Measurements from ENCODE around the gene ZNF440. TPM values are rescaled to one million over a fixed set of nuclear protein-coding genes. Genes with fewer than 3 reads are reported as not detected.
"Not testable (repeated sequence)": the region's sequence is repeated elsewhere in the genome, so short reads cannot be mapped to it uniquely, and the experiment has no call there.

Gene ZNF440
- total RNA-seq, 2 experiments from 2014 or later = 16.5 to 17.5 TPM

GRCh38 chr19:11797491-11797890 is 16.6 kb upstream of the ZNF440 start:
- ATAC-seq (ENCODE audit: low read depth) (peak; percentile 63), DNase-seq (peak; percentile 67)
- H3K9me3 Mint-ChIP-seq = peaks cover 5% of the 10 kb centered on the region
- H3K4me1 Mint-ChIP-seq = peaks cover 9% of the 10 kb centered on the region
- peak overlapping the region; percentile 91 for H3K4me3 Mint-ChIP-seq
- POLR2A ChIA-PET = interaction anchor here (0.6 to 1.9 kb wide), 6 partner anchors 17 to 201 kb away, joined by 3 to 18 read pairs (median 6); partner anchors contain the start of genes ZNF439, ZNF440 and ZNF441
- peaks cover 7% of the 10 kb centered on the region for H3K36me3 Mint-ChIP-seq
- peaks cover 3% of the 10 kb centered on the region for H3K27me3 Mint-ChIP-seq
- H3K27ac Mint-ChIP-seq = no peak overlapping the region

DNA sequence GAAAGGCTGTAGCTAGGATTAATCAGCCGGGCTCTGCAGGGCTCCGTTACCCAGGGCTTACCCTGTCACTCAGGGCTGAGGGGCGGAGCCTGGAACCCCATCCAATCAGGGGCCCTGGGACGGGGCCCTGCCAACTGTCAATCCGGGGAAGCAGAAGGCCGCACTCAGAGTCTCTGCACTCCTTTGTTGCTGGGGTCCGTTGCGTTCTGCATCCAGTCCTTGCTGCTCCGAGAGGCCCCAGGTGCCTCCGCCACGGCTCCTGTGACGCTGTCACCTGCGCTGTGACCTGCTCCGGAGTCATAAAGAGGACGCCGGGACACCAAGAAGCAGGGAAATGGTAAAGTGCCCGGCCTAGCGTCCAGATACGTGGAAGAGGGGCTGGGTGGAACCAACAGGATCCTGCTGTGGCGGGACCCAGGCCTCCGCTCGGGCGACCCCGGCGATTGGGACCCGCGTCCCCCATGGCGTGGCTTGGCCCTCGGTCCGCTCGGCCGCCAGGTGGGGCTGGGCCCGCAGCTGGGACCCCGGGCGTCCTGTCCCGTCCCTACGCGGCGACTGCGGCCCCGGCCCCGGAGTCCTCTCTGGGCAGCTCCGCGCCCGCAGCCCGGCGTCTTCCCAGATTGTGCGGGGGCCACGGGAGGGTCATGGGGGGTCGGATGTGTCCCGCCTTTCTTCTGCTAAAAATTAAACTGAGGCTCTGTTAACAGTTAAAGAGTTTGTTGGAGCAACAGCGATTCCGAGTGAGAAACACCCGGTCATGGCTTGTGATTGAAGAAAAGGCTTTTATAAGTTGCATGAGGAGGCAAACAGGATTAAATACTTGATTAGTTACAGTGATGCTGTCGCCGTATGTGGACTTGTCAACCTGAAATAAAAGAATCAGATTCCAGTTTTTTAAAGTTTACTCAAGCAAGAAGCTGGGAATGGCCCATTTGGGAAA is 15.4 kb upstream of the ZNF440 start, which contains the start of gene ZNF491:
ZNF491 (plus strand) TSS at position 133 of the 940 bp plus-strand sequence. CDS start 7,431 bp downstream, outside the sequence.
- Mint-ChIP-seq H3K4me3 (peak within 1 kb of the TSS; percentile 91), H3K4me1 (peaks cover 9% of the 10 kb centered on the region), H3K27me3 (no peaks in the 10 kb centered on the region), H3K9me3 (peaks cover 8% of the 10 kb centered on the region), H3K36me3 (peaks cover 9% of the 10 kb centered on the region), H3K27ac (peak within 1 kb of the TSS; percentile 84)
- peak; percentile 99 for ATAC-seq (ENCODE audit: low read depth)
- peak; percentile 87 for DNase-seq
- POLR2A ChIA-PET = interaction anchor here (0.6 to 1.9 kb wide), 9 partner anchors 16 to 760 kb away, joined by 3 to 18 read pairs (median 3); partner anchors contain the start of genes ZNF439, ZNF440, ZNF441 and ZNF700

- H3K4me1 Mint-ChIP-seq = no peaks in the 10 kb centered on the region
- no peak overlapping the region for H3K27ac Mint-ChIP-seq
- POLR2A ChIA-PET = interaction anchor here (0.6 kb wide), 1 partner anchor 210 kb away, joined by 4 read pairs; no protein-coding TSS in a partner anchor
- no peaks in the 10 kb centered on the region for H3K27me3 Mint-ChIP-seq
- no peak for DNase-seq
- H3K9me3 Mint-ChIP-seq = peaks cover 33% of the 10 kb centered on the region
- no peak overlapping the region for H3K4me3 Mint-ChIP-seq
- ATAC-seq (ENCODE audit: low read depth) = no peak
- peaks cover 19% of the 10 kb centered on the region for H3K36me3 Mint-ChIP-seq
Measured at GRCh38 chr19:11806354-11807098, 7.5 kb upstream of the ZNF440 start.

DNA sequence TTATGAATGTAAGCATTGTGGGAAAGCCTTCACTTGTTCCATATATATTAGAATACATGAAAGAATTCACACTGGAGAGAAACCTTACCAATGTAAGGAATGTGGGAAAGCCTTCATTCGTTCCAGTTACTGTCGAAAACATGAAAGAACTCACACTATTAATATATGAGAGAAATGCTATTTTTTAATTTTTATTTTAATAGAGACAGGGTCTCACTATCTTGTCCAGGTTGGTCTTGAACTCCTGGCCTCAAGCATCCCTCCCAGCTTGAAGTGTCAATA is 7.0 kb upstream of the ZNF440 start:
- POLR2A ChIA-PET = interaction anchor here (0.6 kb wide), 2 partner anchors 60 to 210 kb away, joined by 3 to 4 read pairs; no protein-coding TSS in a partner anchor
- H3K9me3 Mint-ChIP-seq = peaks cover 33% of the 10 kb centered on the region

GRCh38 chr19:11813703-11814028 is 407 bp upstream of the ZNF440 start:
- POLR2A ChIA-PET = interaction anchor here (1.0 to 2.7 kb wide), 4 partner anchors 16 to 76 kb away, joined by 3 to 18 read pairs (median 8); partner anchors contain the start of genes ZNF439 and ZNF491
- peak overlapping the region; percentile 87 for H3K4me3 Mint-ChIP-seq
- peaks cover 20% of the 10 kb centered on the region for H3K9me3 Mint-ChIP-seq
- ATAC-seq (ENCODE audit: low read depth) (peak; percentile 42), DNase-seq (no peak)
- peaks cover 10% of the 10 kb centered on the region for H3K4me1 Mint-ChIP-seq
- H3K27me3 Mint-ChIP-seq = no peaks in the 10 kb centered on the region
- H3K27ac Mint-ChIP-seq = peak overlapping the region; percentile 83
- H3K36me3 Mint-ChIP-seq = peaks cover 35% of the 10 kb centered on the region

More for the DNA sequence above, 7.0 kb upstream of the ZNF440 start:
- no peak overlapping the region for H3K27ac Mint-ChIP-seq
- ATAC-seq (ENCODE audit: low read depth) (no peak), DNase-seq (no peak)
- no peaks in the 10 kb centered on the region for H3K27me3 Mint-ChIP-seq
- H3K4me3 Mint-ChIP-seq = no peak overlapping the region
- peaks cover 19% of the 10 kb centered on the region for H3K36me3 Mint-ChIP-seq
- H3K4me1 Mint-ChIP-seq = no peaks in the 10 kb centered on the region

- POLR2A ChIA-PET = interaction anchor here (0.7 to 2.7 kb wide), 4 partner anchors 17 to 256 kb away, joined by 3 to 18 read pairs (median 8); partner anchors contain the start of genes ZNF439 and ZNF491
- H3K27me3 Mint-ChIP-seq = no peaks in the 10 kb centered on the region
- peaks cover 10% of the 10 kb centered on the region for H3K4me1 Mint-ChIP-seq
- peaks cover 36% of the 10 kb centered on the region for H3K36me3 Mint-ChIP-seq
- H3K9me3 Mint-ChIP-seq = peaks cover 22% of the 10 kb centered on the region
- H3K4me3 Mint-ChIP-seq = peak overlapping the region; percentile 87
- ATAC-seq (ENCODE audit: low read depth) (no peak), DNase-seq (no peak)
- peak overlapping the region; percentile 61 for H3K27ac Mint-ChIP-seq
Measured at GRCh38 chr19:11814700-11815035, 595 bp downstream of the ZNF440 start.

- H3K27me3 Mint-ChIP-seq = no peaks in the 10 kb centered on the region
- POLR2A ChIA-PET = no interaction called here
- no peak overlapping the region for H3K27ac Mint-ChIP-seq
- no peak for DNase-seq
- H3K4me1 Mint-ChIP-seq = peaks cover 3% of the 10 kb centered on the region
- H3K4me3 Mint-ChIP-seq = no peak overlapping the region
- no peak for ATAC-seq (ENCODE audit: low read depth)
- H3K9me3 Mint-ChIP-seq = peaks cover 23% of the 10 kb centered on the region
- peaks cover 66% of the 10 kb centered on the region for H3K36me3 Mint-ChIP-seq
Measured at GRCh38 chr19:11821474-11822109, 7.5 kb downstream of the ZNF440 start.

DNA sequence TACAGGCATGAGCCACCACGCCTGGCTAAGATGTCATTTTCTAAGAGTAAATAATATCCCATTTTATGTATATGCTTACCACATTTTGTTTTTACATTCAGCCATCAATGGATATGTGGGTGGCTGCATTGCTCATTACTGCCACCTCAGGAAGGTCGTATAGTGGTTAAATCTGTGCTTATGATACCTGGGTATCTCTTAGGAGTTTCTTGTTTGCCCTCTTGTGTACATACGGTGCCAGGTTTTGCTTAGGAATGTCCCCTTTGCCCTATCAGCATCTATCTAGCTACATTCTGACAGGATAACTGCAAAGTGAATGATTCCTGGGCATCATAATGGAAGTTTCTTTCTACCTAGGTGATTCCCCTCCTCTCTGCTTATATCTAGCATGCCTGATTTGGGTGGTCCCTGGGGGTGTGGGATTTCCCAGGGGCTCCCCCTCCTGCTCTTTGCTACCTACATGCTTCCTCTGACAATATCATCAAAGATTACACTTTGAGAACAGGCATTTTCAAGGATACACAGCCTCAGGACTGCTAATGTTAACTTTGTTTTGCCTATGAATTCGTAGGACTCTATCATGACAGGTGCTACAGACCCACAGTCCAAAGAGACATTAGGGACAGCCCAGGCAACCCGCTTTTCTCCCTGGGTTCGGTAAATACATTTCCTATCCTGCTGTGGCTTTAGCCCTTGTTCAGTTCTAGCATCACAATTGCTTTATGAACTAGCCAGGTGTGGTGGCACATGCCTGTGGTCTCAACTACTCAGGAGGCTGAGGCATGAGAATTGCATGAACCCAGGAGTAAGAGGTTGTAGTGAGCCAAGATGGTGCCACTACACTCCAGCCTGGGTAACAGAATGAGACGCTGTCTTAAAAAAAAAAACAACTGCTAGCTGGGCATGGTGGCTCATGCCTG is 15.1 kb downstream of the ZNF440 start:
- H3K4me3 Mint-ChIP-seq; H3K27me3 Mint-ChIP-seq; ATAC-seq (ENCODE audit: low read depth); POLR2A ChIA-PET; H3K4me1 Mint-ChIP-seq; DNase-seq; H3K27ac Mint-ChIP-seq: not testable (repeated sequence)
- Mint-ChIP-seq H3K36me3 (peaks cover 84% of the 10 kb centered on the region), H3K9me3 (peaks cover 42% of the 10 kb centered on the region)

GRCh38 chr19:11832253-11832912 is 18.3 kb downstream of the ZNF440 start:
- H3K27me3 Mint-ChIP-seq = no peaks in the 10 kb centered on the region

GRCh38 chr19:11833541-11833940 is 19.5 kb downstream of the ZNF440 start:
- Mint-ChIP-seq H3K36me3 (peaks cover 66% of the 10 kb centered on the region), H3K27ac (no peak overlapping the region), H3K27me3 (no peaks in the 10 kb centered on the region), H3K4me3 (no peak overlapping the region), H3K4me1 (no peaks in the 10 kb centered on the region), H3K9me3 (peaks cover 46% of the 10 kb centered on the region)
- ATAC-seq (ENCODE audit: low read depth) (no peak), DNase-seq (no peak)
- POLR2A ChIA-PET = no interaction called here

More at GRCh38 chr19:11832253-11832912, 18.3 kb downstream of the ZNF440 start:
- Mint-ChIP-seq H3K4me3 (no peak overlapping the region), H3K9me3 (peaks cover 51% of the 10 kb centered on the region), H3K36me3 (peaks cover 77% of the 10 kb centered on the region), H3K4me1 (no peaks in the 10 kb centered on the region), H3K27ac (no peak overlapping the region)
- POLR2A ChIA-PET = no interaction called here
- no peak for ATAC-seq (ENCODE audit: low read depth)
- no peak for DNase-seq

- not testable (repeated sequence) for ATAC-seq (ENCODE audit: low read depth)
Measured at GRCh38 chr19:11835626-11836066, 21.6 kb downstream of the ZNF440 start.

GRCh38 chr19:11843722-11844121 is 29.6 kb downstream of the ZNF440 start:
- no peaks in the 10 kb centered on the region for H3K27me3 Mint-ChIP-seq
- peaks cover 6% of the 10 kb centered on the region for H3K4me1 Mint-ChIP-seq
- no peak overlapping the region for H3K27ac Mint-ChIP-seq
- ATAC-seq (ENCODE audit: low read depth) = no peak
- no peak for DNase-seq
- H3K4me3 Mint-ChIP-seq = no peak overlapping the region
- peaks cover 14% of the 10 kb centered on the region for H3K9me3 Mint-ChIP-seq
- POLR2A ChIA-PET = no interaction called here
- H3K36me3 Mint-ChIP-seq = no peaks in the 10 kb centered on the region

More at GRCh38 chr19:11835626-11836066, 21.6 kb downstream of the ZNF440 start:
- H3K27ac Mint-ChIP-seq, DNase-seq, H3K4me1 Mint-ChIP-seq, H3K4me3 Mint-ChIP-seq, POLR2A ChIA-PET, H3K27me3 Mint-ChIP-seq: not testable (repeated sequence)
- Mint-ChIP-seq H3K9me3 (peaks cover 44% of the 10 kb centered on the region), H3K36me3 (peaks cover 45% of the 10 kb centered on the region)

All from activated naive CD8-positive, alpha-beta T cell treated with anti-CD3 and anti-CD28 coated beads, Interleukin-2, amount 10 ng/mL, durations not matched to agents 7 days and 5 days (primary cell).